Transverse colon (tissue), 4 donors: ENCODE results near the gene LSM14B. TPM values are rescaled to one million over a fixed set of nuclear protein-coding genes. Genes with fewer than 3 reads are reported as not detected.

Experiments
- DNase-seq: peaks from one replicate; pipeline ENCODE4 v3.0.0-alpha.2; 2019
- H3K27ac ChIP-seq, 4 donors: fragments of 200-600 bp; sonication (generic); 2 replicates each; pipeline ENCODE4 v1.5.1; 2016 to 2018; ENCODE audit warnings: inconsistent platforms in 4 of 4
- H3K27me3 ChIP-seq: fragments of 200-600 bp; sonication (generic); 2 replicates; pipeline ENCODE4 v1.5.1; 2017; ENCODE audit warnings: inconsistent platforms
- H3K36me3 ChIP-seq, 4 donors: fragments of 200-600 bp; sonication (generic); 2 replicates each; pipeline ENCODE4 v1.5.1; 2017 to 2019; ENCODE audit warnings: inconsistent platforms in 4 of 4
- H3K4me1 ChIP-seq, 4 donors: fragments of 200-600 bp; sonication (generic); 2 replicates each; pipeline ENCODE4 v1.5.1; 2017 to 2020; ENCODE audit warnings: inconsistent platforms in 4 of 4
- H3K4me3 ChIP-seq, 4 donors: fragments of 200-600 bp; sonication (generic); 1 replicate in 1 of 4; 2 replicates in 3 of 4; pipeline versions ENCODE4 v1.5.1 to v1.6.1; 2017 to 2019; ENCODE audit warnings: inconsistent platforms in 4 of 4
- H3K9me3 ChIP-seq, 2 donors: fragments of 200-600 bp; sonication (generic); 2 replicates each; pipeline ENCODE4 v1.5.1; 2017 to 2019; ENCODE audit warnings: inconsistent platforms in 2 of 2
- CTCF ChIP-seq, 5 experiments: fragments of 200-600 bp in 3 of 5; fragments of 450-650 bp in 2 of 5; sonication (generic) in 3 of 5; IDR thresholded peaks; 1 replicate in 2 of 5; 2 replicates in 3 of 5; pipeline ENCODE4 v1.5.1; 2016 to 2017; ENCODE audit warnings: antibody characterized with exemption in 5 of 5, inconsistent platforms in 3 of 5, mild to moderate bottlenecking in 2 of 5, moderate library complexity in 1 of 5
- EP300 ChIP-seq: sonication (generic); formaldehyde crosslinking; IDR thresholded peaks from one replicate; pipeline ENCODE4 v1.6.1; 2017; ENCODE audit warnings: antibody characterized with exemption, low read depth
- POLR2A ChIP-seq: fragments of 450-650 bp; IDR thresholded peaks from one replicate; pipeline ENCODE4 v1.6.1; 2016; ENCODE audit warnings: antibody characterized with exemption, mild to moderate bottlenecking, moderate library complexity
- POLR2AphosphoS5 ChIP-seq, 3 donors: sonication (generic); formaldehyde crosslinking; IDR thresholded peaks; one replicate each; pipeline ENCODE4 v1.6.1; 2016; ENCODE audit warnings: antibody characterized with exemption in 3 of 3
- WGBS, 2 donors: methylation state at CpG; one replicate each; pipeline ENCODE4 v1.1.5; 2018; ENCODE audit warnings: low coverage in 1 of 2; 5-methylcytosine and 5-hydroxymethylcytosine counted together
- in situ Hi-C, 4 donors: fragments of 200-750 bp; cut with MboI; loops; one replicate each; pipeline versions ENCODE4 v1.15.0 to v1.15.1; 2017; ENCODE audit warnings: low sequenced_read_pairs in 3 of 4, low pct_ligation_motif_present in 1 of 4, low pct_unique_long_range_greater_than_20kb in 1 of 4
- intact Hi-C: fragments of 100-400 bp; cut with DNase I; formaldehyde crosslinking; loops from one replicate; pipeline ENCODE4 v1.15.1; 2023; ENCODE audit warnings: low total_unique reads
- total RNA-seq, 4 donors: library from RNA; depleted of rRNA; stranded (reverse); fragments of >200 nt; gene quantifications; one replicate each; pipeline ENCODE4 v1.1.0, GENCODE V29; 2016

Gene LSM14B
- total RNA-seq, 4 donors from 2014 or later: 22.1 to 45.3 (median 35.6) TPM

GRCh38 chr20:62123450-62124118 is 1.3 kb downstream of the LSM14B start:
- peaks cover 11 to 25% (median 23%) of the 10 kb centered on the region in 4 donors for H3K4me1 ChIP-seq
- WGBS, 2 donors: 33% methylated on average over 19 of the region's 19 CpGs; no CpG with 5 or more reads in 1 of the 2 donors
- TF ChIP-seq CTCF (IDR thresholded peaks at IDR 0.05): no peak
- TF ChIP-seq POLR2AphosphoS5 (IDR thresholded peaks at IDR 0.05): peak in 1 of 3 donors; percentile 22
- peaks cover 0 to 33% (median 7%) of the 10 kb centered on the region in 4 donors for H3K36me3 ChIP-seq
- H3K9me3 ChIP-seq: no peaks in the 10 kb centered on the region
- peak overlapping the region; percentile 61 to 96 (median 74) for H3K4me3 ChIP-seq
- no peak for DNase-seq
- H3K27ac ChIP-seq: peak overlapping the region; percentile 80 to 97 (median 93)
- in situ Hi-C loops (loop anchor here in 2 of 4 donors (10.0 kb wide), 1 partner anchor 59 kb away; the partner anchor contains the start of gene TAF4 (in 2 of the 2)), intact Hi-C loops (loop anchor here (5.0 kb wide), 1 partner anchor 56 kb away; the partner anchor contains the start of gene TAF4)
- no peaks in the 10 kb centered on the region for H3K27me3 ChIP-seq

DNA sequence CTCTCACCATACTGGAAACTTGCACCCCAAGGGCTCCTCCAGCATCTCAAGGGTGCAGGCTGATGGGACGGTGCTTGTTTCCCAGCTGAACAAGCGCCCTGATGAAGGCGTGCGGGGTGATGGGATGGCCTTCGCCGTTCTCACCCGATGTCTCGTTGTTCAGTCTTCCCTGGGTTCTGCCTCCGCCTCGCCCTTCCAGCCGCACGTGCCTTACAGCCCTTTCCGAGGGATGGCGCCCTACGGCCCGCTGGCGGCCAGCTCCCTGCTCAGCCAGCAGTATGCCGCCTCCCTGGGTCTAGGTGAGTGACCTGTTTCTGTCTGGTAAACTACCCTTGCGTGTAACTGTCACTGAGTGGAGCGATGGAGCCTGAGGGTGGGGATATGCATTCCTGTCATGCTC is 3.9 kb downstream of the LSM14B start:
- intact Hi-C loops (no loop called here), in situ Hi-C loops (loop anchor here in 2 of 4 donors (10.0 kb wide), 1 partner anchor 61 kb away; the partner anchor contains the start of gene TAF4 (in 2 of the 2))
- WGBS, 2 donors: 96 to 100% methylated on average over 1 to 20 of the region's 20 CpGs
- Histone ChIP-seq H3K4me3 (no peak overlapping the region), H3K4me1 (peaks cover 11 to 15% (median 14%) of the 10 kb centered on the region in 4 donors), H3K9me3 (no peaks in the 10 kb centered on the region), H3K27ac (no peak overlapping the region), H3K36me3 (peaks cover 0 to 59% (median 14%) of the 10 kb centered on the region in 4 donors), H3K27me3 (no peaks in the 10 kb centered on the region)
- DNase-seq: no peak
- TF ChIP-seq POLR2AphosphoS5 (IDR thresholded peaks at IDR 0.05) (no peak), POLR2A (no peak), EP300 (no peak), CTCF (IDR thresholded peaks at IDR 0.05) (no peak)

- in situ Hi-C loops: loop anchor here in 2 of 4 donors (10.0 kb wide), 1 partner anchor 63 kb away; the partner anchor contains the start of gene TAF4 (in 2 of the 2)
Measured at GRCh38 chr20:62127799-62128198, 5.5 kb downstream of the LSM14B start.

More at GRCh38 chr20:62127799-62128198, 5.5 kb downstream of the LSM14B start:
- 94% methylated on average over 6 of the region's 6 CpGs; no CpG with 5 or more reads in 1 of the 2 donors for WGBS, 2 donors
- TF ChIP-seq POLR2A: no peak
- no peak for TF ChIP-seq POLR2AphosphoS5 (IDR thresholded peaks at IDR 0.05)
- no peak for TF ChIP-seq CTCF (IDR thresholded peaks at IDR 0.05)
- no peak for TF ChIP-seq EP300
- Histone ChIP-seq H3K27ac (no peak overlapping the region), H3K36me3 (peaks cover 0 to 69% (median 21%) of the 10 kb centered on the region in 4 donors), H3K4me1 (peaks cover 10 to 15% (median 12%) of the 10 kb centered on the region in 4 donors), H3K9me3 (no peaks in the 10 kb centered on the region), H3K27me3 (no peaks in the 10 kb centered on the region), H3K4me3 (no peak overlapping the region)
- no peak for DNase-seq
- intact Hi-C loops: no loop called here
